SU-DHL-6 (cell line): ENCODE data around the gene RAVER2.

Source experiments
- EZH2phosphoT487 ChIP-seq: fragments of 200-600 bp; sonication (generic), shearing (Covaris generic); conservative IDR thresholded peaks from 2 replicates; pipeline ENCODE4 v1.6.1; 2018; ENCODE audit warnings: mild to moderate bottlenecking, antibody characterized with exemption, low read length, moderate library complexity, mixed read lengths
- TF ChIP-seq, protein P1 (sequence below): fragments of 200-600 bp; sonication (generic); IDR thresholded peaks from one replicate; pipeline ENCODE4 v1.5.1; 2017; ENCODE audit warnings: antibody characterized with exemption, mild to moderate bottlenecking, low read length, moderate library complexity; ENCODE audit not compliant: insufficient read depth, poor library complexity, severe bottlenecking

DNA sequence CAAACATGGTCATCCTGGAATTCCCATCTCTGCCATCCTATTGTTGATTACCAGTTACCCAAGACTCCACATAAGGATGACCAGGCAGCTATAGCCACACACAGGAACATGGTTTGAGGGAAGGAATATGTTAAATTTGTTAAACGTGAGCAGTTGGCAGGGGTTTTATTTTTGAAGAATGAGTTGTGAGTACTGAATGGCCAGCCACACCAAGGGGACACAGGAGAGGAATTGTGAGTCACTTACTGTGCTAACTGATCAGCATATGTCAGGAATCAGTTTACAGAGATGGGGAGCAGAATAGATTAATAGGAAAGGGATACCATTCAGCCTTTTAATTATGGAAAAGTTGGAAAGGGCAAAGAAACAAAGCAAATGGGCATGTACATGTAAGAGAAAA lies 39.3 kb upstream of the RAVER2 start:
- TF ChIP-seq, protein P1, sequence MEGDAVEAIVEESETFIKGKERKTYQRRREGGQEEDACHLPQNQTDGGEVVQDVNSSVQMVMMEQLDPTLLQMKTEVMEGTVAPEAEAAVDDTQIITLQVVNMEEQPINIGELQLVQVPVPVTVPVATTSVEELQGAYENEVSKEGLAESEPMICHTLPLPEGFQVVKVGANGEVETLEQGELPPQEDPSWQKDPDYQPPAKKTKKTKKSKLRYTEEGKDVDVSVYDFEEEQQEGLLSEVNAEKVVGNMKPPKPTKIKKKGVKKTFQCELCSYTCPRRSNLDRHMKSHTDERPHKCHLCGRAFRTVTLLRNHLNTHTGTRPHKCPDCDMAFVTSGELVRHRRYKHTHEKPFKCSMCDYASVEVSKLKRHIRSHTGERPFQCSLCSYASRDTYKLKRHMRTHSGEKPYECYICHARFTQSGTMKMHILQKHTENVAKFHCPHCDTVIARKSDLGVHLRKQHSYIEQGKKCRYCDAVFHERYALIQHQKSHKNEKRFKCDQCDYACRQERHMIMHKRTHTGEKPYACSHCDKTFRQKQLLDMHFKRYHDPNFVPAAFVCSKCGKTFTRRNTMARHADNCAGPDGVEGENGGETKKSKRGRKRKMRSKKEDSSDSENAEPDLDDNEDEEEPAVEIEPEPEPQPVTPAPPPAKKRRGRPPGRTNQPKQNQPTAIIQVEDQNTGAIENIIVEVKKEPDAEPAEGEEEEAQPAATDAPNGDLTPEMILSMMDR = no peak
- no peak for TF ChIP-seq EZH2phosphoT487
